Melanocyte of skin (primary cell): ENCODE results near the gene ZNF714. TPM values are rescaled to one million over a fixed set of nuclear protein-coding genes. Genes with fewer than 3 reads are reported as not detected.

Source experiments
- small RNA-seq, 2 donors: library from RNA; depleted of rRNA; stranded (forward); fragments of <200 nt; gene quantifications; one replicate each; pipeline ENCODE3, GENCODE V24; 2012
- total RNA-seq, 2 donors: library from RNA; depleted of rRNA; stranded (reverse); fragments of >200 nt; gene quantifications; 2 replicates each; pipeline ENCODE4 v1.2.3, GENCODE V29; 2012

ZNF714 gene
- total RNA-seq: 1 to 10 TPM; 6.9 to 9.3 TPM

DNA sequence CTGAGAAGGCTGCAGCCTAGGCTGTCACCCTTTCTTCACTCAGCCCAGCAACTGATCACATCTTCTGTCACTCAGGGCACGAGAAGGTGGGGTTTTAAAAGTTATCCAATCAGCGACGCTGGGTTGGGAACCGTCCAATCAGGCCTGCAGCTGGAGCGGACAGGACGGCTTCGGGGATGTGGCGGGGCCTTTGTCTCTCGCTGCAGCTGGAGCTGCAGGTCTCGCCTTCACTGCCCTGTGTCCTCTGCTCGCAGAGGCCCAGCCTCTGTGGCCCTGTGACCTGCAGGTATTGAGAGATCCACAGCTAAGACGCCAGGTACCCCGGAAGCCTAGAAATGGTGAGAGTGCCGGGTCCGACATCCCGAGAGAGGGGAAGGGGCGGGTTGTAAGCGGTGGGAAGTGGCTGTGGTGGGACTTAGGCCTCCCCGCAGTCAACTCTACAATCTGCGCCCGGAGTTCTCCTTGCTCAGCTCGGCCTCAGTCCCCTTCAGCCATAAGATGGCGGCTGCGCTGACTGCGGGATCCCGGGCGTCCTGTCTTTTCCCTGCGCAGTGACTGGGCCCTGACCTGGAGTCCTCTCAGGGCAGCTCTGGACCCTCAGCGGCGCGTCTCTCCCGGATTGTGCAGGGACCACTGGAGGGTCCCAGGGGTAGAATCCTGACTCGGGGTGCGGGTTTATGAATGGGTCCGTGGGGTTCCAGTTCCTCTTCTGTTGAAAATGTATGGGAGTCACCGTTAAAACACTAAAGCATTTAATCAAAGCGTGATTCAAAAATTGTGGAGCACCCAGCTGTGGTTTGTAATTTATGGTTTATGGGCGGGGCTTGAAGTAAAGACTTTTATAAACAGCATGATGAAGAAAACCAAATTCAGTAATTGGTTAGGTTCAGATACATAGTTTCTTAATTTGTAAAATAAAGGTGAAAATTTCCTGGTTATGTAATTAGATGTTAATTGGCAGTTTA is at the start of gene ZNF714:
TSS of gene ZNF714 (plus strand) at position 193 of the 965 bp plus-strand sequence. CDS start 16,066 bp downstream, outside the sequence.

DNA sequence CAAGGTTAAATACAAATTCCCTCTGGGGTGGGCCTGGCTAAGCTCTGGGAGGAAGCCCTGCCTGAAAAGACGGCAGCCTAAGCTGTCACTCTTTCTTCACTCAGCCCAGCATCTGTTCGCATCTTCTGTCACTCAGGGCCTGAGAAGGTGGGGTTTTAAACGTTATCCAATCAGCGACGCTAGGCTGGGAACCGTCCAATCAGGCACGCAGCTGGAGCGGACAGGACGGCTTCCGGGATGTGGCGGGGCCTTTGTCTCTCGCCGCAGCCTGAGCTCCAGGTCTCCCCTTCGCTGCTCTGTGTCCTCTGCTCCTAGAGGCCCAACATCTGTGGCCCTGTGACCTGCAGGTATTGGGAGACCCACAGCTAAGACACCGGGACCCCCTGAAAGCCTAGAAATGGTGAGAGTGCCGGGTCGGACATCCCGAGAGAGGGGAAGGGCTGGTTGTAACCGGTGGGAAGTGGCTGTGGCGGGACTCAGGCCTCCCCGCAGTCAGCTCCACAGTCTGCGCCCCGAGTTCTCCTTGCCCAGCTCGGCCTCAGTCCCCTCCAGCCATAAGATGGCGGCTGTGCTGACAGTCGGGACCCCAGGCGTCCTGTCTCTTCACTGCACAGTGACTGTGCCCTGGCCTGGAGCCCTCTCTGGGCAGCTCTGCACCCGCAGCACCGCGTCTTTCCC is 59.9 kb downstream of the ZNF714 start, which contains the start of gene ZNF431:
TSS of gene ZNF431 (plus strand) at position 254 of the 678 bp plus-strand sequence. CDS start at position 398, 144 bp downstream.

Small RNA genes lying within 50 kb of the gene (small RNA-seq; reads per million reads assigned to genes)
- 0.04 to 0.76 reads per million in 2 donors for gene RNA5SP469

Other genes with a start within 250 kb of the ZNF714 start
- 1 to 10 TPM; 6.5 to 6.7 TPM for gene ZNF85, start 159.0 kb upstream of the ZNF714 start, total RNA-seq
- 1 to 10 TPM; 4.8 to 10.0 TPM for gene ZNF430, start 61.5 kb upstream of the ZNF714 start, total RNA-seq
- gene ZNF431, start 59.8 kb downstream of the ZNF714 start, total RNA-seq: 1 to 10 TPM; 5.2 to 10.0 TPM
- 1 to 10 TPM; 5.3 to 6.9 TPM for gene ZNF708, start 247.2 kb downstream of the ZNF714 start, total RNA-seq